ENCODE data around the gene RCHY1.

RCHY1 gene

GRCh38 chr4:75499900-75500299 lies 14.3 kb downstream of the RCHY1 start:
- Mint-ChIP-seq H3K36me3 (ENCODE audit: low read depth) (peaks cover 66% of the 10 kb centered on the region), H3K4me3 (no peak overlapping the region), H3K9me3 (peaks cover 4% of the 10 kb centered on the region), H3K27me3 (no peaks in the 10 kb centered on the region), H3K4me1 (ENCODE audit: low read depth) (peaks cover 34% of the 10 kb centered on the region), H3K27ac (no peak overlapping the region)

GRCh38 chr4:75498041-75498440 lies 16.2 kb downstream of the RCHY1 start:
- Mint-ChIP-seq H3K4me3 (no peak overlapping the region), H3K27ac (peak overlapping the region; percentile 21), H3K4me1 (ENCODE audit: low read depth) (peaks cover 34% of the 10 kb centered on the region), H3K36me3 (ENCODE audit: low read depth) (peaks cover 64% of the 10 kb centered on the region), H3K27me3 (no peaks in the 10 kb centered on the region), H3K9me3 (peaks cover 4% of the 10 kb centered on the region)

GRCh38 chr4:75497133-75497532 lies 17.1 kb downstream of the RCHY1 start:
- no peak overlapping the region for H3K4me3 Mint-ChIP-seq
- peaks cover 64% of the 10 kb centered on the region for H3K36me3 Mint-ChIP-seq (ENCODE audit: low read depth)
- peaks cover 34% of the 10 kb centered on the region for H3K4me1 Mint-ChIP-seq (ENCODE audit: low read depth)
- no peaks in the 10 kb centered on the region for H3K27me3 Mint-ChIP-seq
- no peak overlapping the region for H3K27ac Mint-ChIP-seq
- peaks cover 4% of the 10 kb centered on the region for H3K9me3 Mint-ChIP-seq

- peaks cover 69% of the 10 kb centered on the region for H3K36me3 Mint-ChIP-seq (ENCODE audit: low read depth)
- peaks cover 34% of the 10 kb centered on the region for H3K4me1 Mint-ChIP-seq (ENCODE audit: low read depth)
Observed at GRCh38 chr4:75496406-75496805, 17.8 kb downstream of the RCHY1 start.

GRCh38 chr4:75495476-75495875 lies 18.7 kb downstream of the RCHY1 start:
- no peaks in the 10 kb centered on the region for H3K27me3 Mint-ChIP-seq
- H3K27ac Mint-ChIP-seq = peak overlapping the region; percentile 7
- H3K9me3 Mint-ChIP-seq = peaks cover 4% of the 10 kb centered on the region
- peaks cover 70% of the 10 kb centered on the region for H3K36me3 Mint-ChIP-seq (ENCODE audit: low read depth)
- no peak overlapping the region for H3K4me3 Mint-ChIP-seq
- H3K4me1 Mint-ChIP-seq (ENCODE audit: low read depth) = peaks cover 34% of the 10 kb centered on the region

More at GRCh38 chr4:75496406-75496805, 17.8 kb downstream of the RCHY1 start:
- peaks cover 4% of the 10 kb centered on the region for H3K9me3 Mint-ChIP-seq
- no peak overlapping the region for H3K27ac Mint-ChIP-seq
- no peak overlapping the region for H3K4me3 Mint-ChIP-seq
- H3K27me3 Mint-ChIP-seq = no peaks in the 10 kb centered on the region

GRCh38 chr4:75494563-75494962 lies 19.6 kb downstream of the RCHY1 start:
- Mint-ChIP-seq H3K27me3 (no peaks in the 10 kb centered on the region), H3K4me1 (ENCODE audit: low read depth) (peaks cover 34% of the 10 kb centered on the region), H3K4me3 (no peak overlapping the region), H3K27ac (no peak overlapping the region), H3K9me3 (peaks cover 4% of the 10 kb centered on the region), H3K36me3 (ENCODE audit: low read depth) (peaks cover 70% of the 10 kb centered on the region)

GRCh38 chr4:75490155-75490554 lies 24.0 kb downstream of the RCHY1 start:
- H3K27ac Mint-ChIP-seq = no peak overlapping the region
- no peaks in the 10 kb centered on the region for H3K4me1 Mint-ChIP-seq (ENCODE audit: low read depth)
- H3K4me3 Mint-ChIP-seq = no peak overlapping the region
- H3K27me3 Mint-ChIP-seq = no peaks in the 10 kb centered on the region
- peaks cover 48% of the 10 kb centered on the region for H3K36me3 Mint-ChIP-seq (ENCODE audit: low read depth)
- no peaks in the 10 kb centered on the region for H3K9me3 Mint-ChIP-seq

GRCh38 chr4:75484190-75484589 lies 30.0 kb downstream of the RCHY1 start:
- Mint-ChIP-seq H3K9me3 (no peaks in the 10 kb centered on the region), H3K27me3 (no peaks in the 10 kb centered on the region), H3K27ac (no peak overlapping the region), H3K36me3 (ENCODE audit: low read depth) (peaks cover 53% of the 10 kb centered on the region), H3K4me1 (ENCODE audit: low read depth) (no peaks in the 10 kb centered on the region), H3K4me3 (no peak overlapping the region)

GRCh38 chr4:75477201-75477600 lies 37.0 kb downstream of the RCHY1 start:
- Mint-ChIP-seq H3K36me3 (ENCODE audit: low read depth) (peaks cover 74% of the 10 kb centered on the region), H3K27ac (no peak overlapping the region), H3K4me1 (ENCODE audit: low read depth) (no peaks in the 10 kb centered on the region), H3K4me3 (no peak overlapping the region), H3K27me3 (no peaks in the 10 kb centered on the region), H3K9me3 (no peaks in the 10 kb centered on the region)

- Mint-ChIP-seq H3K27me3 (no peaks in the 10 kb centered on the region), H3K4me1 (ENCODE audit: low read depth) (no peaks in the 10 kb centered on the region), H3K9me3 (no peaks in the 10 kb centered on the region), H3K36me3 (ENCODE audit: low read depth) (peaks cover 25% of the 10 kb centered on the region), H3K4me3 (no peak overlapping the region), H3K27ac (no peak overlapping the region)
Observed at GRCh38 chr4:75470738-75471137, 43.5 kb downstream of the RCHY1 start.

- Mint-ChIP-seq H3K4me3 (no peak overlapping the region), H3K36me3 (ENCODE audit: low read depth) (peaks cover 20% of the 10 kb centered on the region), H3K4me1 (ENCODE audit: low read depth) (no peaks in the 10 kb centered on the region), H3K27ac (no peak overlapping the region), H3K27me3 (no peaks in the 10 kb centered on the region), H3K9me3 (no peaks in the 10 kb centered on the region)
Observed at GRCh38 chr4:75469896-75470295, 44.3 kb downstream of the RCHY1 start.

- Mint-ChIP-seq H3K4me1 (ENCODE audit: low read depth) (no peaks in the 10 kb centered on the region), H3K36me3 (ENCODE audit: low read depth) (no peaks in the 10 kb centered on the region), H3K27ac (no peak overlapping the region), H3K4me3 (no peak overlapping the region), H3K9me3 (no peaks in the 10 kb centered on the region), H3K27me3 (peaks cover 3% of the 10 kb centered on the region)
Observed at GRCh38 chr4:75457365-75457764, 56.8 kb downstream of the RCHY1 start.

GRCh38 chr4:75434105-75434504 lies 80.1 kb downstream of the RCHY1 start:
- H3K4me1 Mint-ChIP-seq (ENCODE audit: low read depth) = no peaks in the 10 kb centered on the region
- H3K4me3 Mint-ChIP-seq = no peak overlapping the region
- peaks cover 15% of the 10 kb centered on the region for H3K9me3 Mint-ChIP-seq
- peaks cover 13% of the 10 kb centered on the region for H3K27me3 Mint-ChIP-seq
- H3K36me3 Mint-ChIP-seq (ENCODE audit: low read depth) = no peaks in the 10 kb centered on the region
- no peak overlapping the region for H3K27ac Mint-ChIP-seq

GRCh38 chr4:75432683-75433082 lies 81.5 kb downstream of the RCHY1 start:
- no peak overlapping the region for H3K4me3 Mint-ChIP-seq

GRCh38 chr4:75429208-75429607 lies 85.0 kb downstream of the RCHY1 start:
- no peak overlapping the region for H3K4me3 Mint-ChIP-seq
- peaks cover 4% of the 10 kb centered on the region for H3K9me3 Mint-ChIP-seq
- no peak overlapping the region for H3K27ac Mint-ChIP-seq
- H3K27me3 Mint-ChIP-seq = peaks cover 6% of the 10 kb centered on the region
- no peaks in the 10 kb centered on the region for H3K36me3 Mint-ChIP-seq (ENCODE audit: low read depth)
- no peaks in the 10 kb centered on the region for H3K4me1 Mint-ChIP-seq (ENCODE audit: low read depth)

More at GRCh38 chr4:75432683-75433082, 81.5 kb downstream of the RCHY1 start:
- peaks cover 13% of the 10 kb centered on the region for H3K27me3 Mint-ChIP-seq
- H3K27ac Mint-ChIP-seq = no peak overlapping the region
- H3K36me3 Mint-ChIP-seq (ENCODE audit: low read depth) = no peaks in the 10 kb centered on the region
- peaks cover 11% of the 10 kb centered on the region for H3K9me3 Mint-ChIP-seq
- no peaks in the 10 kb centered on the region for H3K4me1 Mint-ChIP-seq (ENCODE audit: low read depth)
